T follicular helper cell (primary cell): ENCODE results near the gene TAOK1.
"Not testable (repeated sequence)": the region's sequence is repeated elsewhere in the genome, so short reads cannot be mapped to it uniquely, and the experiment has no call there.

Experiments
- DNase-seq: peaks from one replicate; pipeline ENCODE4 v3.0.0-alpha.2; 2020; ENCODE audit warnings: low read depth
- total RNA-seq, 2 experiments: gene quantifications; one replicate each; lab custom pipeline; 2026; lab: John Stamatoyannopoulos, UW

TAOK1 gene
- 164 to 246 reads per million in 2 experiments for total RNA-seq

GRCh38 chr17:29389982-29390850 is at the start of gene TAOK1:
TSS of gene TAOK1 (plus strand) at chr17:29390363. CDS start at chr17:29451549, 61,186 bp downstream.
- peak; percentile 98 for DNase-seq

- DNase-seq: no peak
Observed at GRCh38 chr17:29341726-29342125, 48.4 kb upstream of the TAOK1 start.

GRCh38 chr17:29342158-29342765 is 47.9 kb upstream of the TAOK1 start:
- DNase-seq: no peak

DNA sequence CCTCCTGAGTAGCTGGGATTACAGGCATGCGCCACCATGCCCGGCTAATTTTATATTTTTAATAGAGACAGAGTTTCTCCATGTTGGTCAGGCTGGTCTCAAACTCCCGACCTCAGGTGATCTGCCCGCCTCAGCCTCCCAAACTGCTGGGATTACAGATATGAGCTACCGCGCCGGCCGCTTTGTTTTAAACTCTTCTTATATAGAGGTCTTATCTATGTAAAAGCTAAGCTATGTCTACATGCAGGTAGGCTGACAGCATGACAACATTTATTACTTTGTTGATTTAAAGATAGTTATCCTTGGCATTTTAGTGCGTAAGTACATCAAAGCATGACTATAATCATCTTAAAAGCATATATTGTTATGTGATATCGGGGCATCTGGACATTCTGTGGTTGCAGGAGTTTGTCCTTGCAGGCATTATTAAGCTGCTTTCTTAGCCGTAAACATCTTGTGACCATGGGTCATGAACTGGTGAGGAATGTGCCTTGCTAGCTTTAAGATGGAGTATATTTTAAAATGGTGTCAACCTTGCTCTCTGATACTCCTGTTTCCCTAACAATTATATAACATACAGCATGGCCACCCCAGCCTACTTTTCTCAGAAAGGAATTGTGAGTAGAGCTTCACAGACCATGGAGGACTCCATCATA is 45.8 kb upstream of the TAOK1 start:
- no peak for DNase-seq

GRCh38 chr17:29345066-29345465 is 45.1 kb upstream of the TAOK1 start:
- DNase-seq: no peak

GRCh38 chr17:29345470-29345869 is 44.7 kb upstream of the TAOK1 start:
- DNase-seq: not testable (repeated sequence)

- DNase-seq: no peak
Observed at GRCh38 chr17:29346462-29346861, 43.7 kb upstream of the TAOK1 start.

DNA sequence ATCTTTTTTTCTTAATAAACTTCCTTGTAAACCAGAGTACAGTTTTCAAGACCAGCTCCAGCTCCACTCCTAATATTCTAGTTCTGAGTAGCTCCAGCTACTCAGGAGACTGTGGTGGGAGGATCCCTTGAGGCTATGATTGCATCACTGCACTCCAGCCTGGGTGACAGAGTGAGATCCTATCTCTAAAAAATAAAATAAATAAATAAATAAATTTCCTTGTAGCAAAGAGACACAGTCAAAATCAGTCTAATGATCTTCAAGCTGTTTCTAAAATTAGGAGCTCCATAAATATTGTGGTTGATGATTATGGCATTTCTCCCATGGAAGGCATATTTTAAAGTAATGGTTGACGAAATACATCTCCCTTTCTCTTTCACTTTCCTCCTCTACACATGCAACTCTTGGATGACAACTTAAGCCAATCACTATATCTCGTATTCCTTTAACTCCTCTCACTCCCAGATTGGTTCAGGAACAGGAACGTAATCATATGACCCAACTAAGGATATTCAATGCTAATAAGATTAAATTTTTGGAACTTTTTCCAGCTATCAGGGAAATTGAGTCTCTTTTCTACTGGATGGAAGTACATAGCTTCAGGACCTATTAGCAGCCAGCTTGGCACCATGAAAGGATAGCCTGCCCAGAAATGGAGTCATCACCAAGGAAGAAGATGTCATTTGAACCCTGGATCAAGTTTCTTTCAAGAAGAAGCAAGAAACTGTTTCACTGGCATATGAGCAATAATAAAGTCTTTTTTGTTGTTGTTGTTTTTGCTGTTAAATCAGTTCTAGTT is 42.1 kb upstream of the TAOK1 start:
- no peak for DNase-seq

DNA sequence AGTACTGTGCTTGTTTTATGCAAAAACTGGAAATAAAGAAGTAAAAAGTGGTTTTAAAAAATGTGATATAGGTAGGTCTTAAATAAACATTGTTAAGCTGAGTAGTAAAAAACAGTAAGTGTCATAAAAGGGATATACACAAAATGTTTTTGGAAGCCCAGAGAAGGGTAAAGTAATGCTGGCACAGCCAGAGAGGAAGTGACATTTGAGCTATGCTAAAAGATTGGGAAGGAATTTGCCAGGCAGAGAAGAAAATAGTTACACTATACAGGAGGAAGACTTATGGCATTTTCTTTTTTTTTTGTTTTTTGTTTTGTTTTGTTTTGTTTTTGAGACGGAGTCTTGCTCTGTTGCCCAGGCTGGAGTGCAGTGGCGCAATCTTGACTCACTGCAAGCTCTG is 40.8 kb upstream of the TAOK1 start:
- no peak for DNase-seq

GRCh38 chr17:29352146-29352545 is 38.0 kb upstream of the TAOK1 start:
- DNase-seq: no peak

DNA sequence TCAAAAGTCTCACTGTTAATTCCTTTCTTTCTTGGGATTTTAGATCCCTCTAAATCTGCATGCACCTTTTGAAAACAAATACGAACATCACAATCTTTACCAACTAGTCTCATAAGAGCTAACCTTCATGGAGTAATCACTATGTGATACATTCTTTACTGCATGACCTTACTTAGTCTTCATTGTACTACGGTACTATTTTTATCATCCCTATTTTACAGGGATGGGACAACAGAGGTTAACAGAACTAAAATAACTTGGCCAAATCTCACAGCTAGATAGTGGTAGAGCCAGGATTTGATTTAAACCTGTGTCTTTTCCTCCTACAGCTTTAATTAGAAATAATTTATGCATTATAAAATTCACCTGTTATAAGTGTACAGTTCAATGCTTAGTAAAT is 32.9 kb upstream of the TAOK1 start:
- DNase-seq: no peak

GRCh38 chr17:29357821-29358232 is 32.3 kb upstream of the TAOK1 start:
- DNase-seq: no peak

DNA sequence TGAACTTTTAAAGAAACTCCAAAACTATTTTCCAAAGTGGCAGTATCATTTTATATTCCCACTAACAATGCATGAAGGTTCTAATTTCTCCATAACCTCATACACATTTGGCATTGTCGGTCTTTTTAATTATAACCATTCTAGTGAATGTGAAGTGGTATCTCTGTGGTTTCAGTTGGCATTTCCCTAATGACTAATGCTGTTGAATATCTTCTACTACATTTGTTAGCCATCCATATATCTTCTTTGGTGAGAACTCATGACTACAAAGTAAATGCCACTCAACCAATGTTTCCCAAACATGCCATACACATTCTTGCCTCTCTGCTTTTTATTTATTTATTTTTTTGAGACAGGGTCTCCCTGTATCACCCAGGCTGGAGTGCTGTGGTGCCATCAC is 31.7 kb upstream of the TAOK1 start:
- no peak for DNase-seq

DNA sequence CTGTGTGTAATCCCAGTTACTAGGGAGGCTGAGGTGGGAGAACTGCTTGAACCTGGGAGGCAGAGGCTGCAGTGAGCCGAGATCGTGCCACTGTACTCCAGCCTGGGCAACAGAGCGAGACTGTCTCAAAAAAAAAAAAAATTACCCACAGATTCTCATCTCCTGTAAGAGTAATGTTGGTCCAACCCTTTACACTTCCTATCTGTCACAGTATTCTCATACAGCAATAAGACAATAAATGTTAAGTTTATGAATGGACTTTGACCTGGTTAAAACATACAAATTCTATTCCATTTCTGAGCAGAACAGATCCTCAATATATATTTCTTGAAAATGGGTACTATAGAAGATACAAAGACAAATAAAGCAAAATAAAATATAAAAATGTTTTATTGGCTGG is 30.4 kb upstream of the TAOK1 start:
- no peak for DNase-seq

DNA sequence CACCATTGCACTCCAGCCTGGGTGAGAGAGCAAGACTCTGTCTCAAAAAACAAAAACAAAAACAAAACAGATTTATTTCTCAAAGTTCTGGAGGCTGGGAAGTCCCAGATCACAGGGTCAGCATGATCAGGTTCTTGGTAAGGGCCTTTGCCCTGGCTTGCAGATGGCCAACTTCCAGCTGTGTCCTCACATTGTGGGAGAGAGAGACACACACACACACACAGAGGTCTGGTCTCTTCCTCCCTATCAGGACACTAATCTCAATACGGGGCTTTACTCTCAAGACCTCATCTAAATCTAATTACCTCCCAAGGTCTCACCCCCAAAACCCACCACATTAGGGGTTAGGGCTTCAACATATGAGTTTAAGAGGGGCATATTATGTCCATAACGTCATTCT is 26.4 kb upstream of the TAOK1 start:
- DNase-seq: no peak

DNA sequence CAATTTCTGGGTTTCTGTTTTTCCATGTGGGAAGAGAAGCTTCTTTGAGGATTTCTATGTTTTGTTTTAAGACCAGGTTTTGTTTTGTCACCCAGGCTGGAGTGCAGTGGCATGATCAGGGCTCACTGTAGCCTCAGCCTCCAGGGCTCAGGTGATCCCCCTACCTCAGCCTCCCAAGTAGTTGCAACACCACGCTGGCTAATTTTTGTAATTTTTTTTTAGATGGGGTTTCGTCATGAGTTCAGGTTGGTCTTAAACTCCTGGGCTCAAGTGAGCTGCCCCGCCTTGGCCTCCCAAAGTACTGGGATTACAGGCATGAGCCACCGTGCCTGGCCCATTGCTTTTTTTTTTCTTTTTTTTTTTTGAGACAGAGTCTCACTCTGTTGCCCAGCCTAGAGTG is 25.5 kb upstream of the TAOK1 start:
- no peak for DNase-seq

- DNase-seq: no peak
Observed at GRCh38 chr17:29368161-29368560, 22.0 kb upstream of the TAOK1 start.

DNA sequence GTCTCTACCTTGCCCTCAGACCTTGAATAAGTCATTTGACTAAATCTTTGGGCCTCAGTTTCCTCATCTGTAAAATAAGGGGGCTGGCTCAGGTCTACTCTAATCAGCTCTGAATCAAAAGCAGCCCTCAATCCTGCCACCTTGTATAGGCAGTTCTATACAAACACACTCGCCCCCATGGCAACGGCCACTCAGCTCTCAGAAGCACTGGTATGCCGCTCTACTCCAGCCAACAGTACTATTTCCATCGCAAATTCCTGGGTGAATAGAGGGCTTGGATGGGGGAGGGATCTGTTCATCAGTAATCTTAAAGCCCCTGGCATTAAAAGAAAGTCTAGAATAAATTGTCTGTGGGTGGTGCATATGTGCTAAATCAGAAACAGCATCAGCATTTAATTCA is 21.2 kb upstream of the TAOK1 start:
- DNase-seq: no peak

GRCh38 chr17:29369831-29370735 is 20.1 kb upstream of the TAOK1 start:
- peak; percentile 25 for DNase-seq

DNA sequence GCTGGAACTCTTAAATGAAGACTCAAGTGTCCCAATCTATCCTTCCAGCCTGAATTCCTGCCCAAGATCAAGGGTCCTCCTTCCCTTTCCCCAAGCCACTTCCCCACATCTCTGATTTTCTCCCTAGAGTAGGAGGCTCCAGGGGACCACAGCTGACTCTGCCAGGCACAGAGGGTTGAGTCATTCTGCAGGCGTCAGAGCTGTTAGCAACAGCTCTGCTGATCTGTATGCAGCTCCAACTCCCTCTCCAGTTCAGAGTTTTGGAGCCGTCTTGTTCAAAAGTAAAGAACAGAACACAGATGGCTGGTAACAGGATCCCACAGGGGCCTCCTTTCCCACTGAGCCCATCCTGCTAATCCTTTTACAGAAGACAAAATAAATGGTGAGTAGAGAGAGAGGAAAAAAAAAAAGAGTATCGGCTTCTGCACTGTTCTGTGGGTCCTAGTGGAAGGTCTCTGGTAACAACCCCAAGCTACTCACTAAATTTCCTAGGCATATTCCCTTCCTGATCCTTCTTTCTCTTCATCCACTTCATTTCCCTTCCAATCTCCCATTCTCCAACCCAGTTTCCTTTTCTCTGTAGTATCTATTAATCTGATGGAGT is 13.4 kb upstream of the TAOK1 start:
- no peak for DNase-seq

GRCh38 chr17:29378500-29378899 is 11.7 kb upstream of the TAOK1 start:
- DNase-seq: no peak
